Neural cell (in vitro differentiated cells): ENCODE measurements around the gene PLAC8. TPM values are rescaled to one million over a fixed set of nuclear protein-coding genes. Genes with fewer than 3 reads are reported as not detected.
"Not testable (repeated sequence)": the region's sequence is repeated elsewhere in the genome, so short reads cannot be mapped to it uniquely, and the experiment has no call there.

Experiments
- H2AFZ ChIP-seq: fragments of 200-600, 300-800 bp; sonication (generic), shearing (Covaris generic); 2 replicates; pipeline ENCODE4 v1.6.0; 2014; ENCODE audit warnings: low read depth, mild to moderate bottlenecking, antibody characterized with exemption, low read length, moderate library complexity
- H3F3A ChIP-seq: fragments of 200-600 bp; shearing (Covaris generic); 2 replicates; pipeline ENCODE4 v1.6.1; 2016; ENCODE audit warnings: mild to moderate bottlenecking, moderate library complexity, mixed read lengths, antibody characterized with exemption, low read length; ENCODE audit not compliant: insufficient read depth, poor library complexity, severe bottlenecking
- H3K27ac ChIP-seq: fragments of 200-600, 300-800 bp; sonication (generic), shearing (Covaris generic); 2 replicates; pipeline ENCODE4 v1.5.1; 2014; ENCODE audit warnings: mild to moderate bottlenecking, low read length, moderate library complexity
- H3K27me3 ChIP-seq: fragments of 300-800, 200-600 bp; sonication (generic), shearing (Covaris generic); 2 replicates; pipeline ENCODE4 v1.6.0; 2014; ENCODE audit warnings: mild to moderate bottlenecking, low read depth, low read length, moderate library complexity; ENCODE audit not compliant: insufficient read depth
- H3K36me3 ChIP-seq: fragments of 300-800, 200-600 bp; sonication (generic), shearing (Covaris generic); 2 replicates; pipeline ENCODE4 v1.5.1; 2014; ENCODE audit warnings: mild to moderate bottlenecking, antibody characterized with exemption, low read length, moderate library complexity; ENCODE audit not compliant: insufficient read depth
- H3K4me2 ChIP-seq: fragments of 300-800, 200-600 bp; sonication (generic), shearing (Covaris generic); 2 replicates; pipeline ENCODE4 v1.6.0; 2014; ENCODE audit warnings: mild to moderate bottlenecking, low read length
- H3K4me3 ChIP-seq: fragments of 300-800, 200-600 bp; sonication (generic), shearing (Covaris generic); 2 replicates; pipeline ENCODE4 v1.5.1; 2014; ENCODE audit warnings: mild to moderate bottlenecking, low read length, moderate library complexity
- H3K79me2 ChIP-seq: fragments of 200-600 bp; shearing (Covaris generic); replicated peaks from 2 replicates; pipeline ENCODE4 v1.6.0; 2014; ENCODE audit warnings: mild to moderate bottlenecking, low read length, moderate library complexity; ENCODE audit not compliant: insufficient read depth
- H3K9ac ChIP-seq: fragments of 300-800, 200-600 bp; sonication (generic), shearing (Covaris generic); 2 replicates; pipeline ENCODE4 v1.6.1; 2016; ENCODE audit warnings: mild to moderate bottlenecking, low read length, mixed read lengths
- H3K9me2 ChIP-seq: fragments of 200-600 bp; shearing (Covaris generic); 2 replicates; pipeline ENCODE4 v1.6.1; 2016; ENCODE audit warnings: mild to moderate bottlenecking, low read length, mixed read lengths; ENCODE audit not compliant: insufficient read depth
- H3K9me3 ChIP-seq: fragments of 200-600, 300-800 bp; sonication (generic), shearing (Covaris generic); 2 replicates; pipeline ENCODE4 v1.6.1; 2016; ENCODE audit warnings: mild to moderate bottlenecking, mixed run types, low read length, moderate library complexity, mixed read lengths
- H4K20me1 ChIP-seq: fragments of 200-600 bp; shearing (Covaris generic); 2 replicates; pipeline ENCODE4 v1.6.1; 2016; ENCODE audit warnings: mild to moderate bottlenecking, mixed run types; ENCODE audit not compliant: insufficient read depth
- CTCF ChIP-seq: fragments of 450-650 bp; IDR thresholded peaks from 2 replicates; pipeline ENCODE4 v1.5.1; 2014; ENCODE audit warnings: antibody characterized with exemption, mild to moderate bottlenecking, moderate library complexity; ENCODE audit not compliant: poor library complexity, severe bottlenecking
- EP300 ChIP-seq: fragments of 450-650 bp; conservative IDR thresholded peaks from 2 replicates; pipeline ENCODE4 v1.6.1; 2014; ENCODE audit warnings: antibody characterized with exemption, mild to moderate bottlenecking, moderate library complexity; ENCODE audit not compliant: poor library complexity, severe bottlenecking
- EZH2 ChIP-seq: fragments of 200-600, 300-800 bp; shearing (Covaris generic), sonication (generic); IDR thresholded peaks from 2 replicates; pipeline ENCODE4 v1.6.1; 2014; ENCODE audit warnings: antibody characterized with exemption, low read length, borderline replicate concordance, mild to moderate bottlenecking; ENCODE audit not compliant: insufficient read depth, poor library complexity, severe bottlenecking
- MXI1 ChIP-seq: fragments of 450-650 bp; conservative IDR thresholded peaks from 2 replicates; pipeline ENCODE4 v1.6.1; 2014; ENCODE audit warnings: antibody characterized with exemption, mild to moderate bottlenecking; ENCODE audit not compliant: poor library complexity, severe bottlenecking
- POLR2AphosphoS5 ChIP-seq: IDR thresholded peaks from 2 replicates; pipeline ENCODE4 v1.6.1; 2012
- RAD21 ChIP-seq: fragments of 450-650 bp; conservative IDR thresholded peaks from 2 replicates; pipeline ENCODE4 v1.6.1; 2014; ENCODE audit warnings: antibody characterized with exemption, mild to moderate bottlenecking, moderate library complexity
- REST ChIP-seq: IDR thresholded peaks from 2 replicates; pipeline ENCODE4 v1.6.1; 2012; ENCODE audit warnings: borderline replicate concordance
- SMC3 ChIP-seq: fragments of 450-650 bp; conservative IDR thresholded peaks from 2 replicates; pipeline ENCODE4 v1.6.1; 2014; ENCODE audit warnings: antibody characterized with exemption, mild to moderate bottlenecking, moderate library complexity; ENCODE audit not compliant: poor library complexity
- TAF1 ChIP-seq: IDR thresholded peaks from 2 replicates; pipeline ENCODE4 v1.6.1; 2012; ENCODE audit warnings: low read depth
- polyA plus RNA-seq: library from polyadenylated mRNA; depleted of rRNA; stranded (reverse); fragments of >200 nt; gene quantifications from 2 replicates; pipeline ENCODE4 v1.2.3, GENCODE V29; 2014

PLAC8 gene
- polyA plus RNA-seq, 1 donor from 2014 or later, result not detected

- TF ChIP-seq EP300 (no peak), MXI1 (no peak), RAD21 (no peak), EZH2 (no peak), TAF1 (no peak), REST (no peak)
- no peak overlapping the region for H3K4me3 ChIP-seq
- no peaks in the 10 kb centered on the region for H3F3A ChIP-seq
- no peak overlapping the region for H3K27ac ChIP-seq
- no peaks in the 10 kb centered on the region for H3K79me2 ChIP-seq
- H2AFZ ChIP-seq, result no peak overlapping the region
- no peak overlapping the region for H3K4me2 ChIP-seq
- H3K36me3 ChIP-seq, result no peaks in the 10 kb centered on the region
- H4K20me1 ChIP-seq, result no peaks in the 10 kb centered on the region
- H3K9me3 ChIP-seq, result no peaks in the 10 kb centered on the region
- H3K9ac ChIP-seq, result no peak overlapping the region
- H3K27me3 ChIP-seq, result no peaks in the 10 kb centered on the region
- no peaks in the 10 kb centered on the region for H3K9me2 ChIP-seq
Observed at GRCh38 chr4:83149865-83150652, 35.5 kb upstream of the PLAC8 start.

GRCh38 chr4:83146841-83147240, 32.3 kb upstream of the PLAC8 start:
- Histone ChIP-seq H3K27me3 (no peaks in the 10 kb centered on the region), H3K36me3 (no peaks in the 10 kb centered on the region), H4K20me1 (no peaks in the 10 kb centered on the region), H3K27ac (no peak overlapping the region), H3F3A (no peaks in the 10 kb centered on the region), H3K9ac (no peak overlapping the region), H3K4me2 (no peak overlapping the region), H3K79me2 (no peaks in the 10 kb centered on the region), H3K4me3 (no peak overlapping the region), H2AFZ (no peak overlapping the region), H3K9me2 (no peaks in the 10 kb centered on the region), H3K9me3 (no peaks in the 10 kb centered on the region)
- TF ChIP-seq EP300 (no peak), RAD21 (no peak), POLR2AphosphoS5 (no peak), REST (no peak), TAF1 (no peak), SMC3 (no peak), CTCF (no peak), MXI1 (no peak), EZH2 (no peak)

GRCh38 chr4:83145776-83146175, 31.2 kb upstream of the PLAC8 start:
- H3K4me3 ChIP-seq, H3K9me2 ChIP-seq, H4K20me1 ChIP-seq, H3F3A ChIP-seq, H2AFZ ChIP-seq, H3K27ac ChIP-seq, H3K9ac ChIP-seq, H3K36me3 ChIP-seq, H3K27me3 ChIP-seq, H3K79me2 ChIP-seq, H3K4me2 ChIP-seq, H3K9me3 ChIP-seq: not testable (repeated sequence)
